Activated CD8-positive, alpha-beta memory T cell treated with anti-CD3 and anti-CD28 coated beads, Interleukin-2, amount 50 U/mL, for 48 hours (primary cell): ENCODE results near the gene EML2.
"Not testable (repeated sequence)": the region's sequence is repeated elsewhere in the genome, so short reads cannot be mapped to it uniquely, and the experiment has no call there.

Source experiments
- DNase-seq: peaks from one replicate; pipeline ENCODE4 v3.0.0-alpha.2; 2020

The EML2 gene, protein sequence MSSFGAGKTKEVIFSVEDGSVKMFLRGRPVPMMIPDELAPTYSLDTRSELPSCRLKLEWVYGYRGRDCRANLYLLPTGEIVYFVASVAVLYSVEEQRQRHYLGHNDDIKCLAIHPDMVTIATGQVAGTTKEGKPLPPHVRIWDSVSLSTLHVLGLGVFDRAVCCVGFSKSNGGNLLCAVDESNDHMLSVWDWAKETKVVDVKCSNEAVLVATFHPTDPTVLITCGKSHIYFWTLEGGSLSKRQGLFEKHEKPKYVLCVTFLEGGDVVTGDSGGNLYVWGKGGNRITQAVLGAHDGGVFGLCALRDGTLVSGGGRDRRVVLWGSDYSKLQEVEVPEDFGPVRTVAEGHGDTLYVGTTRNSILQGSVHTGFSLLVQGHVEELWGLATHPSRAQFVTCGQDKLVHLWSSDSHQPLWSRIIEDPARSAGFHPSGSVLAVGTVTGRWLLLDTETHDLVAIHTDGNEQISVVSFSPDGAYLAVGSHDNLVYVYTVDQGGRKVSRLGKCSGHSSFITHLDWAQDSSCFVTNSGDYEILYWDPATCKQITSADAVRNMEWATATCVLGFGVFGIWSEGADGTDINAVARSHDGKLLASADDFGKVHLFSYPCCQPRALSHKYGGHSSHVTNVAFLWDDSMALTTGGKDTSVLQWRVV

DNA sequence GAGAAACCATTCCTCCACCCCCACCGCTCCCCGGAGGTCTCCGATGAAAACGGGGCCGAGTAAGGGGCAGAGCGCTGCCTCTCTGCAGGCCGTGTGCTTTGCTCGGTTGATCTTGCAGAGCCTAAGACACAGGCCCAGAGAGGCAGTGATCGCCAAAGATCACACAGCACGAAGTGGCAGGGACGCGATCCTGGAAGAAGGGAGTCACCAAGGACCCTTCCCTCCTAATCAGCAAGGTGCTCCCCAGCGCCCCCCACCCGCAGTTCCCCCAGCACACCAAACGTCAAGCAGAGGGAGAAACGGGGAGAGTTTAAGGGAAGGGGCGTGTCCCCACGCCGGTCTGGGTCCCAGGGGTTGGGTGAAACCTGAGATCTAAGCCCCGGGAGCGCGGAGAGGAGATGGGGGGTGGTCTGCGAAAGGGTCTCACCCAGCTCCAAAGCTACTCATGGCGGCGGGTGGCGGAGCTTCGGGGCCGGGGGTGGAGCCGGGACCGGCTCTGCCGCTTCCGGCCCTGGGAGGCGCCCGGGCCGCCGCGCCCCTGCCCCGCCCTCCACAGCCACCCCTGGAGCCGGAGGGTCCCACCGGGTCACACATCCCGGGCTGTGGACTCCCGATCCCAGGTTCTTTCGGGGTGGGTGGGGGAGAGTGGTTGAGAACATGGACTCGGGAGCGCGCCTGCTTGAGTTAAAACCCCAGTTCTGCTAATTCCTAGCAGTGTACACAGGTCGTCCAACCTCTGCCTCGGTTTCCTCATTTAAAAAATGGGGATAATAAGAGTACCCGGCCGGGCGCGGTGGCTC lies at the start of gene EML2:
EML2 (minus strand) TSS at position 468 of the 800 bp plus-strand sequence; CDS start at position 447, 21 bp downstream.
- peak; percentile 79 for DNase-seq

DNA sequence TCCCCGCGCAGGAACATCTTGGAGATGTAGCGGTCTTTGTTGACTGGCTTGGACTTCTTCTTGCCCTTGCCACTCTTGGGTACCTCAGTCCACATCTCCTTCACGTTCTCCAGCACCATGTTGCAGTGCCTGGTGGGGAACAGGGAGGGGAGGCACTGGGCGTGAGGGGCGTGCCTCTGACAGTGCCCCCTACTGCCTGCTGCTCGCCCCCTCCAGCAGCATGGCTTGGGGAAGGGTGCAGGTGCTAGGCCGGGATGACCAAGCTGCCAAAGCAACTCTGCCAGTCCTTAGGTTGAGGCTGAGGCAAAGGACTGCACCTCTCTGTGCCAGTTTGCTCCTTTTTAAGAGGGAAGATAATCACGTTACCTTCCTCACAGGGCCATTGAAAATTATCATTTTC lies 48.4 kb upstream of the EML2 start:
- DNase-seq, result no peak

DNA sequence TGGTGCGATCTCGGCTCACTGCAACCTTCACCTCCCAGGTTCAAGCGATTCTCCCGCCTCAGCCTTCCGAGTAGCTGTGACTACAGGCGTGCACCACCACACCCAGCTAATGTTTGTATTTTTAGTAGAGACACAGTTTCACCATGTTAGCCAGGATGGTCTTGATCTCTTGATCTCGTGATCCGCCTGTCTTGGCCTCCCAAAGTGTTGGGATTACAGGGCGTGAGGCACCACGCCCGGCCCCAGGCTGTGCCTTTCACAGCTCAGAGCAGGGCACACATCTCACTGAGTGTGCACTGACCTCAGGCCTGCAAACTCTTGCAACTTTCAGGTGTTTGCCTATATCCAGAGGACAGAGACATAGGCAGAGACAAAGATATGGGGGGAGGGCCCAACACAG lies 45.8 kb upstream of the EML2 start:
- DNase-seq, result not testable (repeated sequence)

DNA sequence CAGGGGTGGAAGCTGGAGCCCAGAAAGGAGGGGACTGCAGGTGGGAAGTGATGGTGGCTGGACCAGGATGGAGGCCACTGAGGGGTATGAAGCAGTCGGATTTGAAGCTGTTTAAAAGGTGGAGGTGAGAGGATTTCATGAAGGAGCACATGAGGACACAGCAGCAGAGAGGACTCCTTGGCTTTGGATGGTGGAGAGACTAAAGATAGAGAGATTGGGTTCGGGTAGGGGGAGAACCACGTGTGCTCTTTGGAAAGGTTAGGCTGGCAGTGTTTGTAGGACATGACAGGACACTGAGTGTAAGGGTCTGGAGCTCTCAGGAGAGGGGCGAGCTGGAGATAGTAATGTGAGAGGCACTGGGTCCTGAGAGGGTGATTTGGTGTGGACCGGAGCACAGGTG lies 43.7 kb upstream of the EML2 start:
- no peak for DNase-seq

DNA sequence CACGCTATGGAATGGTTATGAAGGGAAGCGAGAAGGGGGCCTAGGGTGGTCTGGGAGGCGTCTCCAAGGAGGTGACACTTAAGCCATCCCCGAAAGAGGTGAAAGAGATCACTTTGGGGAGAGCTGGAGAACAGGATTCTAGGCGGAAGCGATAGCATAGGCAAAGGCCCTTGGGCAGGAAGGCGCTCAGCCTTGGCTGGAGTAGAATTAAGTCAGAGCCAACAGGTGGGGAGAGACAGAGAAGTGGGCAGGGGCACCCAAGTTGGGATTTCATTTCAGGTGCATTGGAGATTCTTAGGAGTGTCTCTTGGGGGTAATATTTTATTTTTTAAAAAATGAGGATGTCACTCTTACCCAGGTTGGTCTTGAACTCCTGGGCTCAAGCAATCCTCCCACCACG lies 42.9 kb upstream of the EML2 start:
- no peak for DNase-seq

DNA sequence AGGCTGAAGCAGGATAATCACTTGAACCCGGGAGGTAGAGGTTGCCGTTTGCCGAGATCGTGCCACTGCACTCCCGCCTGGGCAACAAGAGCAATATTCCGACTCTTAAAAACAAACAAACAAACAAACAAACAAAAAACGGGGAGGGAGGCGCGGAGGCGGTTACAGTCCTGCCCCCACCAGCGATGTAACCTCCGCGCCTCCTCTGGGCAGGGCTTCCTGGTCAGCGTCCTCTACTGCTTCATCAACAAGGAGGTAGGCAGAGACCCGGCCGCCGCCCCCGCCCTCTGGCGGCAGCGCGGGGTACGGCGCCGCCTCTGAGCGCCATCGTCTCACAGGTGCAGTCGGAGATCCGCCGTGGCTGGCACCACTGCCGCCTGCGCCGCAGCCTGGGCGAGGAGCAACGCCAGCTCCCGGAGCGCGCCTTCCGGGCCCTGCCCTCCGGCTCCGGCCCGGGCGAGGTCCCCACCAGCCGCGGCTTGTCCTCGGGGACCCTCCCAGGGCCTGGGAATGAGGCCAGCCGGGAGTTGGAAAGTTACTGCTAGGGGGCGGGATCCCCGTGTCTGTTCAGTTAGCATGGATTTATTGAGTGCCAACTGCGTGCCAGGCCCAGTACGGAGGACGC lies 42.3 kb upstream of the EML2 start:
- peak; percentile 96 for DNase-seq

DNA sequence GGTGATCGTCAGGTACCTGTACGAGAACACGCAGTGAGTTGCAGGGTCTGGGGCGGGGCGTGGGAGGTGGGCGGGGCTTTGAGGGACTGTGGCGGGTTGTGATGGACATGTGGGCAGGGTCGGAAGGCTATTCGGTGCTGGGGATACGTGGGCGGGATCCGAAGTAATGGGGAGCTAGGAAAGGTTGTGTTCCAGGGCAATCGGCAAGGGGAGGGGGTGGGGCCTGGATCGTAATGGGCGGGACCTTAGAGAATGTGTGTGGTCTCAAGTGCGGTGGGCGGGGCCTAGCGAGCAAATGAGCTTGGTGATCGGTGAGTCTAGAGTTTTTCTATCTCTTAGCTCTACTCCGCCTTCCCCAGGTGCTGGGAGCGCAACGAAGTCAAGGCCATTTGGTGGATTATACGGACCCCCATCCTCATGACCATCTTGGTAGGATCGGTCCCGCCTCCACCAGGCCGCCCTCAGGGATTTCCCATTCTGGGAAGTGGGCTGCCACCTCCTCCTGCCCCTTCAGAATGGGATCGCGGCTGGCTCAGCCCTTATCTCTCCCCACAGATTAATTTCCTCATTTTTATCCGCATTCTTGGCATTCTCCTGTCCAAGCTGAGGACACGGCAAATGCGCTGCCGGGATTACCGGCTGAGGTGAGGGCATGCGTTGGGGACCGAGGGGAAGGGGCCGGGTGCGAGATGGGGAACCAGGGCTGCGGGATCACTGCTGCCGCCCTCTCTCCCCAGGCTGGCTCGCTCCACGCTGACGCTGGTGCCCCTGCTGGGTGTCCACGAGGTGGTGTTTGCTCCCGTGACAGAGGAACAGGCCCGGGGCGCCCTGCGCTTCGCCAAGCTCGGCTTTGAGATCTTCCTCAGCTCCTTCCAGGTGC lies 38.4 kb upstream of the EML2 start:
- peak; percentile 90 for DNase-seq

DNA sequence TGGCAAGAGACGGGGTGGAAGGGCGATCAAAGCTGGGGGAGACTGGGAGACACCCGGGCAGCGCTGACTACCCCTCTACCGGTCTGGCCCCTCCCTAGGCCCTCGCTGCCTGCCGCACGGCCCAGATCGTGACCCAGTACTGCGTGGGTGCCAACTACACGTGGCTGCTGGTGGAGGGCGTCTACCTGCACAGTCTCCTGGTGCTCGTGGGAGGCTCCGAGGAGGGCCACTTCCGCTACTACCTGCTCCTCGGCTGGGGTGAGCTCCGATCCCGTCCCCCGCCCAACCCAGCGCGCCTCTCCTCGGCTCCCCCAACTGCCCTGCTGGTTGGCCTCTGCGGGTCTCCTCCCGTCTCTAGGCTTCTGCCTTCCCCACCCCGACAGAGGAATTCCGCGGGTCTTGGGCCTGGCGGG lies 37.7 kb upstream of the EML2 start:
- DNase-seq, result peak; percentile 77

DNA sequence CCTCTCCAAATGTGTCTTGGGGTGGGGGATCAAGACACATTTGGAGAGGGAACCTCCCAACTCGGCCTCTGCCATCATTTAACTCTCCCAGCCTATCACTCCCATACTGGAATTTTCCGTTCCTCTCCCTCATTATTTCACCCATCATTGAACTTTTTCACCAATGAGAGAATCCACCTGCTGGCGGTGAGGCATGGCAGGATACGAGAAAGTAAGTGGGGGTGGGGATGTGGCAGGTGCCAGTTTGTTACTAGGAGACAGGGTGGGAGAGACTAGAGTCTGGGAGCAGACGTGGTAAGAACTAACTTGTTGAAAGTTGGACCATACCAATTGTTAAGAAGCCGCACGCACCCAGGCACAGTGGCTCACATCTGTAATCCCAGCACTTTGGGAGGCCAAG lies 35.7 kb upstream of the EML2 start:
- no peak for DNase-seq

DNA sequence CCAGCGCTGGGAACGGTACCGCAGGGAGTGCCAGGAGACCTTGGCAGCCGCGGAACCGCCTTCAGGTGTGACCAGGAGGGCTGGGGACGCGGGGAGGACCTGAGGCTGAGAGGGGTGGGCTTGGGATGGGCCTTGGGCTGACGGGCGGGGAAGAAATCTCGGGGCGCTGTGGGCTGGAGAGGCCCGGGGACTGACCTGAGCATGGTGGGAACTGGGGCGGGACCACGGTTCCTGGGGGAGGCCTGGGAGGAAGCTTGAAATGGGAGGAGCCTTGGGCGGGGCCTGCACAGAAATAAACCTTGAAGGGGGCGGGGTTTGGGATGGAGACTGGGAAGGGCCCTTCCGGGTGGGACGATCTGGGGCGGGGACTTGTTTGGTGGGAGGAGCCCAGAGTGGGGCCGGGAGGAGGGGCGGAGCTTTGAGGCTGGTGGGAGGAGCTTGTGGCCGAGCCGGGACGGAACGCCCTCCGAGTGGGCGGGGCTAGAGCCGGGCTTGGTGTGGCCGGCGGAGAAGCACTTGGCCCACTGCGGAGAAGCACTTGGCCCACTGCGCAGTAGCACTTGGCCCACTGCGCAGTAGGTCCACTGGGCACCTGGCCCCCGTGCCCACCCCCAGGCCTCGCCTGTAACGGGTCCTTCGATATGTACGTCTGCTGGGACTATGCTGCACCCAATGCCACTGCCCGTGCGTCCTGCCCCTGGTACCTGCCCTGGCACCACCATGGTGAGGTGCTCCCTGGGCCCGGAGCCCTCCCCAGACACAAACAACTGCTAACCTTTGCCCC lies 31.7 kb upstream of the EML2 start:
- DNase-seq, result peak; percentile 94

DNA sequence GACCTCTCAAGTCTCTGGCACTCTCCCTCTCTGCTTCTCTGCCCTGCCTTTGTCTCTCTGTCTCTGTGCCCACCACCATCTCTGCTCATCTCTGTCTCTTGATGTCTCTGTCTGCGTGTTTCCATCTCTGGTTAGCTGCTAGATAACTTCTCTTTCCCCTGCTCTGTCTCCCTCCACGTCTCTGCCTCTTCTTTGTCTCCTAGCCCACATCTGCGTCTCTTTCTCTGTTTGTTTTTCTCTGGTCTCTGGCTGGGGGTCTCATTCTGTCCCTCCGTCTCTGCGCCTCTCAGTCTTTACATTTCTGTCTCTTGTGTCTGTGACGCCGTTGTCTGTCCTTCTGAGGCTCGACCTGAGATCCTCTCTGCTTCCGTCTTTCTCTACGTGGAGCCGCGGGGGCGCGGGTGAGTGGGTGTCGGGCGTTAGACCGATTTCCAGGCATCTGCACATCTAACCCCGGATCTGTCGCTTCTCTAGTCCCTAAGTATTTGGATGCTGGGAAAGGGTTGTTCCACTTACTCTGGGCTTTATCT lies 29.2 kb upstream of the EML2 start:
- DNase-seq, result peak; percentile 65

DNA sequence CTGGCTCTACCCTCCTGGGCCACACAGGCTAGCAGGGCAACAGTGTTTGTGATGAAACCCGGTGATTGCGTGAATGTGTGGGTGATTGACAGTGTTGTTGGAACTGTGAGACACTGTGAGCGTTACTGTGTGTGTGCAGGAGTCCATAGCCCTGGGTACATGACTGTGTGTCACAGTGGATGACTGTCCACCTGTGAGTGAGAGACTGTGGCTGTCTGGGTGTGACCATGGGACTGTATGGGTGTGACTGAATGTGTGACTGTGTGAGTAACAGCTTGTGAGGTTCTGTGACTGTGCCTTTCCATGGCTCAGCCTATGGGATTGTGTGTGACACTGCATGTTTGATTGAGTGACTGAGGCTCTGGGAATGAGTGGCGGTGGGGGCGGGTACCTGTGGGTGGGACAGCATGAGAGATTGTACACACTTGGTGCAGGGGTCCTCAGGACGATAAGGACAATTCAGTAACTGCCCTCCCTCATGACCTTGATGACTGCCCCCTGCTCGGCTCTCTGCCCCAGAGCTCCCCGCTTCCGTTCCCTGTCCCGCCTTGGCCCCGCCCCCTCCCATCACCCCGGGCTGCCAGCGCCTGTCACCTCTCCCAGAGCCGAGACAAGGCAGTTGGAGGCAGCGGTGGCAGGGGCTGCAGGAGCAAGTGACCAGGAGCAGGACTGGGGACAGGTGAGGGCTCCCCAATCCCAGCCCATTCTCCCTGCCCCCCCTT lies 28.6 kb upstream of the EML2 start, which contains the start of gene GIPR:
GIPR (plus strand) TSS at position 602 of the 722 bp plus-strand sequence. CDS start 1,300 bp downstream, outside the sequence.
- peak; percentile 85 for DNase-seq

DNA sequence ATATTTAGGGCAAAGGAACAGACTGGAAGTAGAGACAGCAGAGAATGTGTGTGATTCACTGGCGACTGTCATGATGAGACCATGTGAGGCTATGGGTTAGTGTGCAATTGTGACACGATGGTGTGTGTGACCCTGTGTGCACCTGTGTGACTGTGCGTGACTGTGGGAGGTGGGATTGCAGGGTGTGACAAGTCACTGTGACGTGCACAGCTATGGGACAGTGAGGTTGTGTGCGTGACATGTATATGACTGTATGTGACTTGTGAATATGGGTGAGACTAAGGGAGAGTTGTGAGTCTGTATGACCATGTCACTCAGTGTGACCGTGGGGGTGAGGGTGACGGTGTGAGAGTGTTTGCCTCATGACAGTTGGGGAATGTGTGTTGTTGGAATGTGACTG lies 25.4 kb upstream of the EML2 start:
- DNase-seq, result no peak

DNA sequence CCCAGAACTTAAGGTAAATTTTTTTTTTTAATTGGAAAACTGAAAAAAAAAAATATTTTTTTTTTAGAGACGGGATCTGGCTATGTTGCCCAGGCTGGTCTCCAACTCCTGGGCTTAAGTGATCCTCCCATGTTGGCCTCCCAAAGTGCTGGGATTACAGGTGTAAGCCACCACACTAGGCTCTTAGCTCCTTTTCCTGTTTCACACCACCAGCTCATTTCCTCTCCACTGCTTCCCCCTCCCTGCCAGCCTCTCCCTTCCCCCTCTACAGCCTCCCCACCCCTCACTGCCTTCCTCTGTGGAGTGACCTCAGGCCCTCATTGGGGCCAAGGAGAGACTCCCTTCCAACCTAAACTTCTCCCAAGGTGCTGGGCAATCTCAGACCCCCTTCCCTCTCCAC lies 24.6 kb upstream of the EML2 start:
- no peak for DNase-seq

DNA sequence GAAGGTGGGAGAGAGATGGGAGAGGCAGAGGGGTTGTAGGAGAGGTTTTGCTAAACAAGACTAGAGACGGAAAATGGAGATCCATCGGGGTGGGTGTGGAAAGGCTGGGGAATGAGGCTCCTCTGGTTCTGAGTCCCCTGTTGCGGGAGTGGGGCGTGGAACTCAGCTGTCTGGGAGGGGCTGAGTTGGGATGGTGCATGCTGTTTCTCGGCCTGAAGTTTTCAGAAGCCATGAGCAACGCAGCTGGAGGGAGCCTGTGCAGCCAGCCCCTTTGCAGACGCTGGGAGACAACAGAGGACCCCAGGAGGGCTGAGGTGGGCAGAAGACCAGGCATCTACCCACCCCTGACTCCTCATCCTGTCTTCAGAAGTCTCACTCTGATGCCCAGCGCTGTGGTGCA lies 21.4 kb upstream of the EML2 start:
- no peak for DNase-seq

DNA sequence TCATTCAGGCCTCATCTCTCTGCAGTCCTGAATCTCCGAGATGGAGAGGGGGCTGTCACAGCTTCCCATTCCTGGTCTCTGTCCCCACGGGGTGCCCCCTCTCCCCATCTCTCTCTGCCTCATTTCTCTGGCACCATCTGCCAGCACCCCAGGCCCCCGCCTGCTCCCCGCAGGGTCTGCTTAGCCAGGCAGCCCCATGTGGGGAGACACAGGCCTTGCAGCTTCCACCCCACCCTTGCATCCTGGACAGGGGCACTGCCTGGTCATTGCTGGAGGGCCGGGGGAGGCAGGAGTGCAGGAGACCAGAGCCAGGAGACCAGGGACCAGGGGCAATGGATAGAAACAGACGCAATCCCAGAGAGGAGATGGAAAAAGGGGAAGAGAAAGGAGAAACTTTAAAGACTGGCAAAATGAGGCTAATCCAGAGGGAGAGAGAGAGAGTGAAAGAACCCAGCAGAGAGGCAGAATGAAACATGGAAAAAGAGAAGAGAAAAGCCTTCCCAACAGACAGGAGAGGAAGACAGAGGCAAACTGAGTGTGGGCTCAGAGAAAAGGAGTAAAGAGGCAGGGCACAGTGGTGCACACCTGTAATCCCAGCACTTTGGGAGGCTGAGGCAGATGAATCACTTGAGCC lies 20.0 kb upstream of the EML2 start:
- DNase-seq, result no peak

DNA sequence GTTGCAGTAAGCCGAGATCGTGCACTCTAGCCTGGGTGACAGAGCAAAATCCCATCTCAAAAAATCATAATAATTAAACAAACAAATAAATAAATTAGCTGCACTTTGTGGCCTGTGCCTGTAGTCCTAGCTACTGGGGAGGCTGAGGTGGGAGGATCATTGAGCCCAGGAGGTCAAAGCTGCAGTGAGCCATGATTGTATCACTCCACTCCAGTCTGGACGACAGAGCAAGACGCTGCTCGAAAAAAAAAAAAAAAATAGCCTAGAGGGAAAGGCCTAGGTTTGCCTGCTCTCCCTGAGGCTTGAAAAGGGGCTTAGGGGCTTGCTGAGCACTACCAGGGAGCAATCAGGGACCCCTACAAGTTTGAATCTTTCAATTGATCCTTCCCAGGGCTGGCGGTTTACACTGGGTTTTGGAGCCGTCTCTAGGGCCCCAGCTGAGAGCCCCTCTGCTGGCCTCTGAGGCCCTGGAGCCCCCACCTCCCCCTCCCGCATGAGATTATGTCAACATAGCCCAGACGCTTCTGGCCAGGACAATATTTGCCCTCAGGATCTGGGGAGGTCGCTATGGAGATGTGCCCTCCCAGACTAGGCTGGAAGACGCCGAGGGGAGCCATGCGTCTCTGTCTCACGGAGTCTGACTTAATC lies 18.4 kb upstream of the EML2 start:
- DNase-seq, result no peak

DNA sequence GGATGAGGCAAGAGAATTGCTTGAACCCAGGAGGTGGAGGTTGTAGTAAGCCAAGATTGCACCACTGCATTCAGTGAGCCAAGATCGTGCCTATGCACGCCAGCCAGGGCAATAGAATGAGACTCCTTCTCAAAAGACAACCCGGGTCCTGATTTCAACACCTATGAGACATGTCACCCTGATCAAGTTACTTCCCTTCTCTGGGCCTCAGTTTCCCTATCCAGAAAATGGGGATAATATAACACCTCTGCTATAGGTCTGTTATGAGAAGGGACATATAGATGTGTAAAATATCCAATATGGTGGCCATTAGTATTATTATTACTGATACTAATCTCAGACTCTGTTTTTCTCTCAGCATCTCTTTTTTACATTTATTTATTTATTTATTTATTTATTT lies 15.9 kb upstream of the EML2 start:
- no peak for DNase-seq

DNA sequence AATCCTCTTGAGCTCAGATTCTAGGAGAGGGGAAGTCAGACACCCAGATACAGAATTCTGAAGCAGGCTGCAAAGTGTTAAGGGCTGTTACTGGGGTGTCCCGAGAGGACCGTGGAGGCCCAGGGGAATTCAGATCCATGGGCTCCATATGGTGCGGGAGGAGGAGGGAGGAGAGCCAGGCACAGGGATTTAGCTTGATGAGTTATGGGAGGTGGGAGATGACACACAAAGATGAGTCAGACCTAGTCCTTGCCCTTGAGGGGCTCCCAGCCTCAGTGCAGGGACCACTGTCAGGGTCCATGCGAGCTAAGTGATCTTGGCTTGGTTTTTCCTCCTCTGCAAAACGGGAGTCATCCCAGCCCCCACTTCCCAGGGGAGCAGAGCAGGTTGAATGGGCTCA lies 14.4 kb upstream of the EML2 start:
- no peak for DNase-seq
